SU-DHL-6 (cell line): ENCODE results near the gene GNG4.

Experiments
- EZH2phosphoT487 ChIP-seq: fragments of 200-600 bp; sonication (generic), shearing (Covaris generic); conservative IDR thresholded peaks from 2 replicates; pipeline ENCODE4 v1.6.1; 2018; ENCODE audit warnings: mild to moderate bottlenecking, antibody characterized with exemption, low read length, moderate library complexity, mixed read lengths
- TF ChIP-seq, protein P1 (sequence below): fragments of 200-600 bp; sonication (generic); IDR thresholded peaks from one replicate; pipeline ENCODE4 v1.5.1; 2017; ENCODE audit warnings: antibody characterized with exemption, mild to moderate bottlenecking, low read length, moderate library complexity; ENCODE audit not compliant: insufficient read depth, poor library complexity, severe bottlenecking

DNA sequence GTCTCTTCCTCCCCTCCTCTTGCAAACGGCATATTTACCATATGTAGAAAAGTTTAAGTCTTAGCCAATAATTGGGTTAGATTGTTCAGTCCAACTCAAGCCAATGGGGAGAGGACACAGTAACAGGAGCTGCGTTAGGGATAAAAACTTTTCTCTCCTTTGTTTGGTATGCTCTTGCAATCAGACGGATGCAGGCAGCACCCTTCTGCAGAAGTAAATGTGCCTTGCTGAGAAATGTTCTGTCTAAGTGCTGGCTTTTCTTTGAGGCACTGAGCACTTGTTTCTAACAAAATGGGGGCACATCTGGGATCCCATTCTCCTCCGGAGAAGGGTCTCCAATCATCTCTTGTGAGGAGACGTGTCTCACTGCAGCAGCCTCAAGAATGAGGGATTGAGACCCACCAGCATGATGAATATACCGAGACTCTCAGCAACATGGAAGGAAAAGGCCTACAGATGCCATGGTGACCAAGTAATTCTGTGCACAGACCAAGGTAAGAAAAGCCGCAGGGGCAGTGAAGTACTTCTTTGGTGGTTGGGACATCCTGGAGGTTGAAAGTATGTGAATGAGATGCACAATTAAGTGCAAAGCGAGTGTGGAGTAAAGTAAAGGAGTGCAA lies 20.7 kb upstream of the GNG4 start:
- TF ChIP-seq, protein P1, sequence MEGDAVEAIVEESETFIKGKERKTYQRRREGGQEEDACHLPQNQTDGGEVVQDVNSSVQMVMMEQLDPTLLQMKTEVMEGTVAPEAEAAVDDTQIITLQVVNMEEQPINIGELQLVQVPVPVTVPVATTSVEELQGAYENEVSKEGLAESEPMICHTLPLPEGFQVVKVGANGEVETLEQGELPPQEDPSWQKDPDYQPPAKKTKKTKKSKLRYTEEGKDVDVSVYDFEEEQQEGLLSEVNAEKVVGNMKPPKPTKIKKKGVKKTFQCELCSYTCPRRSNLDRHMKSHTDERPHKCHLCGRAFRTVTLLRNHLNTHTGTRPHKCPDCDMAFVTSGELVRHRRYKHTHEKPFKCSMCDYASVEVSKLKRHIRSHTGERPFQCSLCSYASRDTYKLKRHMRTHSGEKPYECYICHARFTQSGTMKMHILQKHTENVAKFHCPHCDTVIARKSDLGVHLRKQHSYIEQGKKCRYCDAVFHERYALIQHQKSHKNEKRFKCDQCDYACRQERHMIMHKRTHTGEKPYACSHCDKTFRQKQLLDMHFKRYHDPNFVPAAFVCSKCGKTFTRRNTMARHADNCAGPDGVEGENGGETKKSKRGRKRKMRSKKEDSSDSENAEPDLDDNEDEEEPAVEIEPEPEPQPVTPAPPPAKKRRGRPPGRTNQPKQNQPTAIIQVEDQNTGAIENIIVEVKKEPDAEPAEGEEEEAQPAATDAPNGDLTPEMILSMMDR = no peak
- no peak for TF ChIP-seq EZH2phosphoT487
